GDM1 (cell line): ENCODE results near the gene COA4.
A peak's percentile ranks its signal among the peaks of the same experiment; 100 is the strongest.
"Not testable (repeated sequence)": the region's sequence is repeated elsewhere in the genome, so short reads cannot be mapped to it uniquely, and the experiment has no call there.

Experiments
- DNase-seq: peaks from one replicate; lab custom pipeline; 2025; lab: John Stamatoyannopoulos, UW

COA4 gene

DNA sequence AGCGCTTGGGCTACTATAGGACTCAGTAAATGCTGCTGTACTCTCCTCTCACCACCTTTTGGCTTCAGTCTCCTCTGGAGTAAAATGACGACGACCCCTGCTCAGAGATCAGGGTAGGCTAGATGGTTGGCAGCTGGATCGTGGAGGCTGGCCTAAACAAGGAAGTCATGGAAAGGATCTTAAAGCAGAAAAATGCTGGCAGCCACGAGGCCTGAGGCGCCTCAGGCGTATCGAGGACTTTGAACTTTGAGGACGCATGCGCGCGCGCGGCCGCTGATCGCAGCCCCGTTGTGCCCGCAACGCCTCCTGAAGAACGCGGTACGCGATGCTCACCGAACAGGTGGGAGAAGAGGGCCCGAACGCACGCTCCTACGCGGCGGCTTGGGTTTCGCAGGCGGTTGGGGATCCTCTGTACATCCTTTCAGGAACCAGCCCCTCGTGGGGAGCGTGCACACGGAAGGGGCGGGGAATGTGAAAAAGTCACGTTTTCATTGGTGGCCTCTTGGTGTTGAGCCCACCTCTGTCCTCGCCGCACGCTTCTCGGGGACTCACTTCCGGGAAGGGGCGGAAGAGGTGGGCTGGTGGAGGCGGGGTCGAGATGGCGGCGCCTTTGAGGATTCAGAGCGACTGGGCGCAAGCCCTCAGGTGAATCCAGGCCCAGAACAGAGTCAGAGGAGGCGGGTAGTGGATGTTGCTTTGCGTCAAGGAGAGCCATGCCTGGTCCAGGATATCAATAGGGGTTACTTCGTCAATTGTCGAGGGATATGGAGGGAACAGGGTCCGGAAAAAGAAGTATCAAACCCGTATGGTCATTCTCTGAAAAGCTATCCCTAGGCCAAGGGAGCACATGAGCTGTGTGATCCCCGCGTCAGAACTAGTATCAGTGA is at the start of gene COA4, which contains the start of gene PAAF1:
Gene COA4 (minus strand): TSS at position 423 of the 887 bp plus-strand sequence. CDS start 3,468 bp downstream, outside the sequence.
Gene PAAF1 (plus strand): TSS at position 576 of the 887 bp plus-strand sequence. CDS start 23 bp downstream, at position 599.
- peak; percentile 96 for DNase-seq

- no peak for DNase-seq
Observed at GRCh38 chr11:73921180-73921579, 44.5 kb upstream of the COA4 start.

GRCh38 chr11:73916435-73916834 is 39.8 kb upstream of the COA4 start:
- no peak for DNase-seq

GRCh38 chr11:73914284-73914683 is 37.6 kb upstream of the COA4 start:
- DNase-seq: no peak

GRCh38 chr11:73913472-73913871 is 36.8 kb upstream of the COA4 start:
- DNase-seq: no peak

GRCh38 chr11:73912026-73912425 is 35.4 kb upstream of the COA4 start:
- DNase-seq: no peak

DNA sequence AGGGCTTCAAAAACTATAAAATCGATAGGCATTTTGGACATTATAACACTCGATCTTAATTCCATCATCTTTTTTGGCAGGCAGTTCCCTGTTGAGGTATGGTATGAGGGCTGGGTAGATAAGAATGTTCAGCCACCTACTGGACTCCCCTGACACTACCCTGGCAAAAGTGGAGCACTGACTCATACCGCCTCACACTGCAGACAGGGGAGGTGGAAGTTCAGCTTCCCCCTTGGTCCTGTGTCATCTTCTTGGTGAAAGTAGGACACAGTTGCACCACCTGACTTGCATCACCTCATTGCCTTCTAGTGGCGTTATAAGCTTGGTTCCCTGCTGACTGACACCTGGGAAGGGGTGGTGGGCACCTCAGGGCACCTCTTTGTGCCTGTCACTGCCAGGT is 30.5 kb upstream of the COA4 start:
- no peak for DNase-seq

DNA sequence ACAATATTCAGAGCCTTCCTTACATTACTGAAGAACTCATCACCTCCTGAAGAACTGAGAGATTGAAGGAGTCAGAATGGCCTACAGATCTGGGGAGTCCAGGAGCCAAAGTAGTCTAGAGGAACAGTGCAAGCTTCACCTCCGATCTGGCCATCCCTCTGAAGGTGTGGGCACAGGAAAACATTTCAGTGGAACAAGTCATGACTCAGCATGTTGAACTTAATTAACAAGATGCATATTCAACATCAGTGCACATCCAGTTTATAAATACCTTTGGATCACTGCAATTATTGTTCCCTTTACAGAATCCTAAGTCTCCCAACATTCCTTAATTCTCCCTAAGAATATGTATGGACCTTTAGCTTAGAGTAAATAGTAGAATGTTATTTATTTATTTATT is 25.7 kb upstream of the COA4 start:
- no peak for DNase-seq

GRCh38 chr11:73894725-73895335 is 18.2 kb upstream of the COA4 start:
- DNase-seq: no peak

DNA sequence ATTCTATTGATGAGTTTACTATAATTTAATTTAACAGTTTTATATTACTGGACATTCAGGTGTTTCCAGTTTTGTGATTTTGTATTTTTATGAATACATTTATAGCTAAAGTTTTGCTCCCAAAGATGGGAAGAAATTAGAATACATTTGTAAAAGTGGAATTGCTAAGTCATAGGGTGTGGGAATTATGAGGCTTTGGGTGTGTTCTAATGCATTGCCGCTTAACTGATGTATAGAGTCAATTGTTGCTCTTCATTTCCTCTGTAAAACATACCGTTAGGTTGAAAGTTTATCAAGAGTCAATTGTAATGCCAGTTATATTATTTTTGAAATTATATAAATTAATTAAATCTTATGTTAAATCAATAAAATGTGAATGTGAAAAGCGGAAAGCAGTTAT is 16.4 kb upstream of the COA4 start:
- DNase-seq: no peak

DNA sequence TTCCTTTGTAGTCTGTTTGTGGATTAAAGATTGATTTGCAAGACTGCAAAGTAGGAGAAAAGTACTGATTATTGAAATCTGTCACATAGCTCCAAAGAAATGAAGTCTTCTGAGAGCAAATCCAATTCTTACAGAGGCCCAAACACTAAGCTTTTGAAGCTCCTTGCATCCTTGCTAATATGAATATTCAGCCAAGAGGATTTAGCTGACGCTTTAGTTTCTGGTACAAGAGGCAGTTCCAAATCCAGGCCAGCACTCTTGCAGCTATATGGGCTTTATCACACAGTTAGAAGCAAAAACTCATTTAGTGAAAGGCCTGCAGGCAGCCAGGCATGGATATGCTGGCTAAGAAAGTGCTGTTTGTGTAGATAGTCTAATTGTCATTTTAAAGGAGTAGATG is 12.9 kb upstream of the COA4 start:
- no peak for DNase-seq

DNA sequence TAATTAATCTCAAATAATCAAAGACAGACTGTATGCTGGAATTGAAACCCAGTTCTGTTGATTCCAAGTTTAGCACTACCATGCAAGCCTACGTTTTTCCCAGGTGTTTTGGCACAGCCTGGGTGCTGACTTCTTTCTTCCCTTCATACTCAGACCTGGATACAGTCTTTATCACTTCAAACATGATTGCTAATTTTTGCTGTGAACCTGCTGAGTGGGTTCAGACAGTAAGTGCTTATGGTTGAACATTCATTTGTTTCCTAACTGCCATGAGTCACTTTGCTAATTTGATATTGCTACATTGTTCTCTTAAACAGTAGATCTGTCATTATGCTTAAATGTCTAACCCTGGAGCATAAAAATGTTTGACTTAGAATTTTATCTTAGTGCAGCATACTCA is 12.4 kb upstream of the COA4 start:
- no peak for DNase-seq

- DNase-seq: no peak
Observed at GRCh38 chr11:73888244-73888643, 11.6 kb upstream of the COA4 start.

DNA sequence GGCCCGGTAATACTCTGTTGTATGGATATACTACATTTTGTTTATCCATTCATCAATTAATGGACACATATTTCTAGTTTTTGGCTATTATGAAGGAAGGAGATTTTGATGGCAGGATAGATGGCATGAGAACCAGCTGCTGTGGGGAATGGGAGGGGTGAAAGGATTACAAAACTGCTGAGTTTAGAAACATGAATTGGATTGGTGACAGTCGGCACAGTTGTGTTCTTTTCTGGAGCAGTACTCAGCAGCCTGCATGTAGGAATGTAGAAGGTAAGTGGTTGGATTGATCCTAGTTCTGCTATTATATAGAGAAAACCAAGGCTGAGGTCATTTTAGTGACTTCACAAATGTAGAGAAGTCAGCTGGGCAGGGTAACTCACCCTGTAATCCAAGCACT is 7.2 kb upstream of the COA4 start:
- no peak for DNase-seq

DNA sequence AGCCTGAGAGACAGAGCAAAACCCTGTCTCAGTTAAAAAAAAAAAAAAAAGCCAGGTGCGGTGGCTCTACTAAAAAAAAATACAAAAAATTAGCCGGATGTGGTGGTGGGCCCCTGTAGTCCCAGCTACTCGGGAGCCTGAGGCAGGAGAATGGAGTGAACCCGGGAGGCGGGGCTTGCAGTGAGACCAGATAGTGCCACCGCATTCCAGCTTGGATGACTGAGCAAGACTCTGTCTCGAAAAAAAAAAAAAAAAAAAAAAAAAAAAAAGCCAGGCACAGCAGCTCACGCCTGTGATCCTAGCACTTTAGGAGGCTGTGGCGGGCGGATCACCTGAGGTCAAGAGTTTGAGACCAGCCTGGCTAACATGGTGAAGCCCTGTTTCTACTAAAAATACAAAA is 3.8 kb upstream of the COA4 start:
- not testable (repeated sequence) for DNase-seq

DNA sequence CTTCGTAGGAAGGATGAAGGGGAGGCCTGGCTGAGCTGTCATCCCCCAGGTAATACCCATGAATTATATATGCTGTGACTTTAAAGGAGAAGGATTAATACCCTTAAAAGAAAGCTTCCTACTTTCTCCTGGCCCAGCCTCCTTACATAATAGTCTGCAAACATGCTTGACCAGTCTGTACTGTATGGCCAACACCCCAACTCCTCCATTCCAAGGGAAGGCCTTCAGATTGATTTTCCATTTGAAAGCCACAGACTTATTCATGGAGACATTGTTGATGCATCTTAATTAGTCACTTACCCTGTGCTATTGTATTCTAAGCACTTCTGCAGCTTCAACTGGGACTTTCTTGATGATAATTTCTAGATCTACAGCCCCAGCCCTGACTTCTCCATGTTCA is 2.1 kb upstream of the COA4 start:
- no peak for DNase-seq

GRCh38 chr11:73875840-73876239 is 806 bp downstream of the COA4 start:
- DNase-seq: no peak

- DNase-seq: no peak
Observed at GRCh38 chr11:73875380-73875779, 1.3 kb downstream of the COA4 start.

GRCh38 chr11:73872749-73873357 is 3.8 kb downstream of the COA4 start:
- no peak for DNase-seq

DNA sequence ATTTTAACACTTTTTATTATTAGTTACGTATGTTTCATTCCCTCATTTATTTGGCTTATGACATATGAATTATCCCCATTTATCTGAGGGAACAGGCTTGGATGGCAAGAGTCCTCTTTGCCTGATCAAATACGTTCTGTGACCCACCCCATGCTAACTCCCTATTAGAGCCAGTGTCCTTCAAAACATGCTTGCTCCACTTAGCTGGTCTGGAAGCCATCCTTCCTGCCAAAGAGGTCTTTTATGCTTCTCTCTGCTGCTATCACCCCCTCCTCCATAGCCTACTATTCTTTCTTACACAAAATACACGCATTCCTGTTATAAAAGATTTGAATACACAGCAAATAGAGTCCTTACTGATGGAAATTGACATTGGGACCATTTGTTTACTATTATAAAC is 6.4 kb downstream of the COA4 start:
- no peak for DNase-seq

GRCh38 chr11:73869332-73869949 is 7.2 kb downstream of the COA4 start:
- DNase-seq: no peak

- DNase-seq: no peak
Observed at GRCh38 chr11:73866586-73866996, 10.1 kb downstream of the COA4 start.
